Erythroblast (primary cell): ENCODE data around the gene AGPAT2.

Experiments
- GATA1 ChIP-seq: IDR thresholded peaks from 2 replicates; pipeline ENCODE4 v1.6.1; 2011; ENCODE audit warnings: low read depth, mild to moderate bottlenecking, control low read depth, low read length, moderate library complexity
- POLR2A ChIP-seq: IDR thresholded peaks from 2 replicates; pipeline ENCODE4 v1.6.1; 2011; ENCODE audit warnings: mild to moderate bottlenecking, low read length

DNA sequence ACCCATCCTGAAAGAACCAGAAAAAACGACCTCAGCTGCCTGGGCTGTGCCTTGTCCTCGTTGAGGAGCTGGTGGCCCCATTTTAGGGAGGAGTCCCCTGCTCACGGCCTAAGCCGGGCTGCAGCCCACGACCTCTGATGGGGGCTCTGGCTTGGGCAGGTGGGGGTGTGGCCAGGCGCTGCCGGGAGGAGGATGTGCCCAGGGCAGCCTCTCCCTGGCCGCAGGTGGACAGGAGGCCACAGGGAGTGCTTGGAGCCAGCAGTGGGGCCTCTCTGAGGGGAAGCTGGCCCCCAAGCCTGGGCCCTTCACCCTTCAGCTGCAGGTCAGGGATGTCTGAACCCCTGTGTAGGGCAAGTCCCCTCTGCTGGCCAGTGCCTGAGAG lies 27.6 kb upstream of the AGPAT2 start:
- TF ChIP-seq GATA1 (no peak), POLR2A (no peak)
